ENCODE measurements around the gene LGALS16. TPM values are rescaled to one million over a fixed set of nuclear protein-coding genes. Genes with fewer than 3 reads are reported as not detected.
"Not testable (repeated sequence)": the region's sequence is repeated elsewhere in the genome, so short reads cannot be mapped to it uniquely, and the experiment has no call there.

The LGALS16 gene
- total and polyA plus RNA-seq, 2 donors (not counting 1 experiment from before 2014, with no cell fraction given) = not detected

- ATAC-seq (ENCODE audit: low read depth) (no peak), DNase-seq (no peak)
- Histone ChIP-seq H3K4me3 (ENCODE audit: control extremely low read depth in 1 of 5, extremely low read depth in 1 of 5, insufficient read depth in 1 of 5, low read depth in 2 of 5, low read length in 4 of 5) (no peak overlapping the region), H4K20me1 (ENCODE audit: control insufficient read depth, insufficient read depth, low read length, poor library complexity, severe bottlenecking) (no peaks in the 10 kb centered on the region), H3K27me3 (replicated peaks in 1 of 4; ENCODE audit: control extremely low read depth in 1 of 4, control insufficient read depth in 3 of 4, insufficient read depth in 4 of 4, low read length in 3 of 4) (peaks cover 0 to 7% (median 3%) of the 10 kb centered on the region in 4 experiments), H3K9me3 (ENCODE audit: control extremely low read depth in 1 of 3, control insufficient read depth in 2 of 3, insufficient read depth in 1 of 3, low read length in 2 of 3) (peaks cover 0 to 8% (median 8%) of the 10 kb centered on the region in 3 donors), H3K9ac (ENCODE audit: low read length) (no peak overlapping the region), H2AFZ (ENCODE audit: insufficient read depth, low read depth, low read length, poor library complexity, severe bottlenecking) (no peak overlapping the region), H3K36me3 (replicated peaks in 1 of 2; ENCODE audit: control extremely low read depth in 1 of 2, control insufficient read depth in 1 of 2, extremely low read depth in 1 of 2, insufficient read depth in 2 of 2, low read length in 1 of 2) (no peaks in the 10 kb centered on the region), H3K4me1 (ENCODE audit: control insufficient read depth in 2 of 2, insufficient read depth in 2 of 2, low read length in 2 of 2) (no peaks in the 10 kb centered on the region), H3K4me2 (replicated peaks; ENCODE audit: low read depth, low read length, poor library complexity, severe bottlenecking) (no peak overlapping the region), H3K79me2 (ENCODE audit: control insufficient read depth, insufficient read depth, low read length) (no peaks in the 10 kb centered on the region), H3K27ac (ENCODE audit: low read length in 2 of 2) (no peak overlapping the region)
- WGBS (ENCODE audit: insufficient coverage) = 83% methylated on average over 1 of the region's 1 CpG
- no peak overlapping the region for H3K27ac Mint-ChIP-seq
- TF ChIP-seq EZH2 (IDR thresholded peaks at IDR 0.05; ENCODE audit: borderline replicate concordance, insufficient read depth, low read depth, low read length, poor library complexity, severe bottlenecking) (no peak), CTCF (IDR thresholded peaks at IDR 0.05) (no peak)
- POLR2A ChIA-PET = no interaction called here
- no peak overlapping the region for H3K4me3 Mint-ChIP-seq
- H3K9me3 Mint-ChIP-seq (ENCODE audit: insufficient read depth) = peaks cover 11% of the 10 kb centered on the region
- CTCF ChIA-PET = no interaction called here
- intact Hi-C loops (cut with micrococcal nuclease) = no loop called here
- peaks cover 58% of the 10 kb centered on the region for H3K27me3 Mint-ChIP-seq
- no peaks in the 10 kb centered on the region for H3K4me1 Mint-ChIP-seq
Measured at GRCh38 chr19:39617745-39618144, 38.0 kb upstream of the LGALS16 start.

GRCh38 chr19:39623946-39624345 is 31.8 kb upstream of the LGALS16 start:
- Histone ChIP-seq H3K27ac (ENCODE audit: low read length in 2 of 2) (no peak overlapping the region), H3K4me3 (ENCODE audit: control extremely low read depth in 1 of 5, extremely low read depth in 1 of 5, insufficient read depth in 1 of 5, low read depth in 2 of 5, low read length in 4 of 5) (no peak overlapping the region), H3K79me2 (ENCODE audit: control insufficient read depth, insufficient read depth, low read length) (no peaks in the 10 kb centered on the region), H3K9me3 (ENCODE audit: control extremely low read depth in 1 of 3, control insufficient read depth in 2 of 3, insufficient read depth in 1 of 3, low read length in 2 of 3) (no peaks in the 10 kb centered on the region), H2AFZ (ENCODE audit: insufficient read depth, low read depth, low read length, poor library complexity, severe bottlenecking) (no peak overlapping the region), H3K4me2 (replicated peaks; ENCODE audit: low read depth, low read length, poor library complexity, severe bottlenecking) (no peak overlapping the region), H3K36me3 (replicated peaks in 1 of 2; ENCODE audit: control extremely low read depth in 1 of 2, control insufficient read depth in 1 of 2, extremely low read depth in 1 of 2, insufficient read depth in 2 of 2, low read length in 1 of 2) (no peaks in the 10 kb centered on the region), H4K20me1 (ENCODE audit: control insufficient read depth, insufficient read depth, low read length, poor library complexity, severe bottlenecking) (no peaks in the 10 kb centered on the region), H3K27me3 (replicated peaks in 1 of 4; ENCODE audit: control extremely low read depth in 1 of 4, control insufficient read depth in 3 of 4, insufficient read depth in 4 of 4, low read length in 3 of 4) (peaks cover 0 to 9% (median 5%) of the 10 kb centered on the region in 4 experiments), H3K9ac (ENCODE audit: low read length) (no peak overlapping the region), H3K4me1 (ENCODE audit: control insufficient read depth in 2 of 2, insufficient read depth in 2 of 2, low read length in 2 of 2) (no peaks in the 10 kb centered on the region)
- Mint-ChIP-seq H3K27ac (no peak overlapping the region), H3K9me3 (ENCODE audit: insufficient read depth) (no peaks in the 10 kb centered on the region), H3K4me1 (no peaks in the 10 kb centered on the region), H3K27me3 (peaks cover 67% of the 10 kb centered on the region), H3K4me3 (no peak overlapping the region)
- no peak for ATAC-seq (ENCODE audit: low read depth)
- DNase-seq = no peak
- intact Hi-C loops (cut with micrococcal nuclease) = no loop called here
- 33% methylated on average over 1 of the region's 5 CpGs for WGBS (ENCODE audit: insufficient coverage)
- ChIA-PET CTCF (no interaction called here), POLR2A (no interaction called here)
- TF ChIP-seq EZH2 (IDR thresholded peaks at IDR 0.05; ENCODE audit: borderline replicate concordance, insufficient read depth, low read depth, low read length, poor library complexity, severe bottlenecking) = no peak
- TF ChIP-seq CTCF (IDR thresholded peaks at IDR 0.05) = no peak

- H3K9ac ChIP-seq (ENCODE audit: low read length); intact Hi-C loops (cut with micrococcal nuclease); H3K4me2 ChIP-seq (replicated peaks; ENCODE audit: low read depth, low read length, poor library complexity, severe bottlenecking); H3K9me3 ChIP-seq (ENCODE audit: control extremely low read depth in 1 of 3, control insufficient read depth in 2 of 3, insufficient read depth in 1 of 3, low read length in 2 of 3); H4K20me1 ChIP-seq (ENCODE audit: control insufficient read depth, insufficient read depth, low read length, poor library complexity, severe bottlenecking); H3K4me3 ChIP-seq (ENCODE audit: control extremely low read depth in 1 of 5, extremely low read depth in 1 of 5, insufficient read depth in 1 of 5, low read depth in 2 of 5, low read length in 4 of 5); H3K4me1 Mint-ChIP-seq; POLR2A ChIA-PET; H3K9me3 Mint-ChIP-seq (ENCODE audit: insufficient read depth); H3K79me2 ChIP-seq (ENCODE audit: control insufficient read depth, insufficient read depth, low read length); DNase-seq; ATAC-seq (ENCODE audit: low read depth); H3K4me1 ChIP-seq (ENCODE audit: control insufficient read depth in 2 of 2, insufficient read depth in 2 of 2, low read length in 2 of 2); H3K36me3 ChIP-seq (replicated peaks in 1 of 2; ENCODE audit: control extremely low read depth in 1 of 2, control insufficient read depth in 1 of 2, extremely low read depth in 1 of 2, insufficient read depth in 2 of 2, low read length in 1 of 2); H2AFZ ChIP-seq (ENCODE audit: insufficient read depth, low read depth, low read length, poor library complexity, severe bottlenecking); H3K27ac Mint-ChIP-seq; H3K4me3 Mint-ChIP-seq; H3K27ac ChIP-seq (ENCODE audit: low read length in 2 of 2): not testable (repeated sequence)
- H3K27me3 ChIP-seq (replicated peaks in 1 of 4; ENCODE audit: control extremely low read depth in 1 of 4, control insufficient read depth in 3 of 4, insufficient read depth in 4 of 4, low read length in 3 of 4) = peaks cover 0 to 15% (median 4%) of the 10 kb centered on the region in 4 experiments
- peaks cover 35% of the 10 kb centered on the region for H3K27me3 Mint-ChIP-seq
- CTCF ChIA-PET = interaction anchor here (0.7 kb wide), 1 partner anchor 518 kb away, joined by 3 read pairs; no protein-coding TSS in a partner anchor
- no CpG with 5 or more reads among the region's 2 CpGs for WGBS (ENCODE audit: insufficient coverage)
Measured at GRCh38 chr19:39627631-39628030, 28.1 kb upstream of the LGALS16 start.

Data from B cell (primary cell).